Measurements from ENCODE around the gene SLMAP. TPM values are rescaled to one million over a fixed set of nuclear protein-coding genes. Genes with fewer than 3 reads are reported as not detected.

SLMAP gene
- polyA plus RNA-seq, 3 donors from 2014 or later = 11.0 to 31.2 (median 19.3) TPM

DNA sequence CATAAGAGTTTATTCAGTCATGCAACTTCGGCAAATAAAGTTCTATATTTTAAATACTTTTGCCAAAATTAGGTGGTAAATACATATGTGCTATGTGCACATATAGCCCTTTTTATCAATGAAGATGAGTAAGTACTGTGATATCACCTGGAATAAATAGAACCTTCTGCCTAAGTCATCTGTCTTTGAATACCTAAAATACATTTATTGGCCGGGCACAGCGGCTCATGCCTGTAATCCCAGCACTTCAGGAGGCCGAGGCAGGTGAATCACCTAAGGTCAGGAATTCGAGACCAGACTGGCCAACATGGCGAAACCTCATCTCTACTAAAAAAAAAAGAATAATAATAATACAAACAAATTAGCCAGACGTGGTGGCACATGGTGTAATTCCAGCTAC is 178.3 kb downstream of the SLMAP start:
- peaks cover 6 to 11% (median 10%) of the 10 kb centered on the region in 3 donors for H3K36me3 Mint-ChIP-seq
- no peaks in the 10 kb centered on the region for H3K4me1 Mint-ChIP-seq
- H3K4me3 Mint-ChIP-seq = no peak overlapping the region
- no peak for DNase-seq
- no peaks in the 10 kb centered on the region for H3K27me3 Mint-ChIP-seq (ENCODE audit: low read depth in 3 of 3)
- no peak overlapping the region for H3K27ac Mint-ChIP-seq
- no peaks in the 10 kb centered on the region for H3K9me3 Mint-ChIP-seq

DNA sequence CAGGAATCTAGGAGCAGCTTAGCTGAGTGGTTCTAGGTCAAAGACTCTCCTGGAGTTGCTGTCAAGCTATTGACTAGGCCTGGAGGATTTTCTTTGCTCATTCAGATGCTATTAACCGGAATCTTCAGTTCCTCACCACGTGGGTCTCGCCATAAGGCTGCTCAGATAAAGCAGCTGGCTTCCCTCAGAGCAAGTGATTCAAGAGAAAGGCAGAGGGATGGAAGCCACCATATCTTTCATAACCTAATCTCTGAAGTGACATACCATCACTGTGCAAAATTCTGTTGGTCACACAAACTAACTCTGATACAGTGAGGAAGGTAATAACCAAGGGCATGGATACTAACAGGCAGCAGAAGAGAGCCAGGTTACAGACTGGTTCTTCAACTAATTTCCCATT is 179.4 kb downstream of the SLMAP start:
- Mint-ChIP-seq H3K4me1 (no peaks in the 10 kb centered on the region), H3K36me3 (peaks cover 6 to 11% (median 7%) of the 10 kb centered on the region in 3 donors), H3K4me3 (no peak overlapping the region), H3K9me3 (no peaks in the 10 kb centered on the region), H3K27ac (no peak overlapping the region), H3K27me3 (ENCODE audit: low read depth in 3 of 3) (peaks cover 0 to 3% (median 0%) of the 10 kb centered on the region in 3 donors)
- DNase-seq = no peak

DNA sequence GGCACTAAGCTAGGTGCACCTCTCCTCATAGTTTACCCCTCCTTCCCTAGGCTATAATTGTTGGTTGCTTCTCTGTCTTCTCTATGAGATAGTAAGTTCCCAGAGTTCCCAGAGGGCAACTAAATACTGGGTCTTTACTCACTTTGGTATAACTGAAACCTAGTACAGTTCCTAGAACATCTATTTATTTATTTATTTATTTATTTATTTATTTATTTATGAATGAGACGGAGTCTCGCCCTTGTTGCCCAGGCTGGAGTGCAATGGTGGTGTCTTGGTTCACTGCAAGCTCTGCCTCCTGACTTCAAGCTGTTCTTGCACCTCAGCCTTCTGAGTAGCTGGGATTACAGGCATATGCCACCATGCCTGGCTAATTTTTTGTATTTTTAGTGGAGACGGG is 181.0 kb downstream of the SLMAP start:
- Mint-ChIP-seq H3K4me1 (no peaks in the 10 kb centered on the region), H3K27me3 (ENCODE audit: low read depth in 3 of 3) (peaks cover 0 to 3% (median 0%) of the 10 kb centered on the region in 3 donors), H3K27ac (peak overlapping the region in 1 of 6 donors; percentile 30), H3K36me3 (peaks cover 2 to 8% (median 6%) of the 10 kb centered on the region in 3 donors), H3K9me3 (no peaks in the 10 kb centered on the region), H3K4me3 (no peak overlapping the region)
- DNase-seq = no peak

DNA sequence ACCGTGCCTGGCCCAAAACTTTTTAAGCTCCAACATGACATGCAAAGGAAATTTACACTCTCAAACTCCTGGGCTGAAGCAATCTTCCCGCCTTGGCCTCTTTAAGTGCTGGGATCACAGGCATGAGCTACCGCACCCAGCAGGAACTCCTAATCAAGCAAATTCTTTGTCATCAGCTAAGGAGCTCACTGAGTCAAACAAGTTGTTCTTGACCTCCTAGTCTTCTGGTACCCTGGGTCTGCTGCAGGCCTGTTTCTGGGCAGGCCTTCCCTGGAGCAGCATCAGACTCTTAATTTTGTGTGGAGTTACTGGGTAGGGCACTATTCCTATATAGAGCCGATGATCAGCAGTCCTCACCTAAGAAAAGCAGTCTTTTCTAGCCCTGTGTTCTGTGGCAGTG is 183.7 kb downstream of the SLMAP start:
- no peaks in the 10 kb centered on the region for H3K9me3 Mint-ChIP-seq
- no peaks in the 10 kb centered on the region for H3K36me3 Mint-ChIP-seq
- no peaks in the 10 kb centered on the region for H3K4me1 Mint-ChIP-seq
- peaks cover 0 to 4% (median 2%) of the 10 kb centered on the region in 3 donors for H3K27me3 Mint-ChIP-seq (ENCODE audit: low read depth in 3 of 3)
- no peak overlapping the region for H3K27ac Mint-ChIP-seq
- DNase-seq = no peak
- H3K4me3 Mint-ChIP-seq = no peak overlapping the region

DNA sequence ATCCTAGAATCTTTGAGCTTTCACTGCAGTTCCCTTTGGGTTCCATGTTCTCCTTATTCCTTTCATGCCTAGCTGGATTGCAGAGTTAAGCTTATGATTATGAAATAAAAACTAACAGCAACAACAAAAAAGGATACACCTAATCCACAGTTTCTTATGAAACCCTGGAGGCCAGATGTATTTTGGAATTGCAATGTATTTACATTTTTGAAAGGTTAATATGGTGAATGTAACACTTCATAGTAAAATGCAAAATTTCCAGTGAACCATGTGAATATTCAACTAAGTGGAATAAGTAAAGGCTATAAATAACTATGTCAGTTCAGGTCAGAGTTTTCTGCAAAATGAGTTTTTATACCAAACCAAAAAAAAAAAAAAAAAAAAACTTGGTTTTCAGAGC is 186.3 kb downstream of the SLMAP start:
- Mint-ChIP-seq H3K27me3 (ENCODE audit: low read depth in 3 of 3) (peaks cover 0 to 4% (median 2%) of the 10 kb centered on the region in 3 donors), H3K27ac (no peak overlapping the region), H3K4me1 (no peaks in the 10 kb centered on the region), H3K9me3 (no peaks in the 10 kb centered on the region), H3K4me3 (no peak overlapping the region), H3K36me3 (no peaks in the 10 kb centered on the region)
- no peak for DNase-seq

DNA sequence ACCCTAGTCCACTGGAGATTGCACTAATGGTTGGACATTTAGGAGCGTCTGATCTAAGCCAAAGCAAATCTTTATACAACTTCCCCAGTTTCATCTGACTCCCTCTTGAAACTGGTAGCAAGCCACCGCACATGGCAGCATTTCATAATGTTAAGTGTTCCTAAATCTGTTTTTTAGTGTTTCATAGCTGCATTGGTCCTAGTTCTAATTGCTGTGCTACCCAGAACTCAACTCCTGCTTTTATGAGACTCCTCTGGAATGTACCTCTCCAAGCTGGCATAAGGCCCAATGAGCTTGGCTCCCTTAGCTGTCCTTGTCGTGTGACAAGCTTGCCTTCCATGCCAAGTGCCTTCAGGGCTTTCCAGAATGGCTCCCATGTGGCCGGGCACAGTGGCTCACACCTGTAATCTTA is 186.8 kb downstream of the SLMAP start:
- Mint-ChIP-seq H3K4me1 (no peaks in the 10 kb centered on the region), H3K36me3 (no peaks in the 10 kb centered on the region), H3K27ac (no peak overlapping the region), H3K27me3 (ENCODE audit: low read depth in 3 of 3) (peaks cover 0 to 4% (median 2%) of the 10 kb centered on the region in 3 donors), H3K9me3 (no peaks in the 10 kb centered on the region), H3K4me3 (no peak overlapping the region)
- no peak for DNase-seq

DNA sequence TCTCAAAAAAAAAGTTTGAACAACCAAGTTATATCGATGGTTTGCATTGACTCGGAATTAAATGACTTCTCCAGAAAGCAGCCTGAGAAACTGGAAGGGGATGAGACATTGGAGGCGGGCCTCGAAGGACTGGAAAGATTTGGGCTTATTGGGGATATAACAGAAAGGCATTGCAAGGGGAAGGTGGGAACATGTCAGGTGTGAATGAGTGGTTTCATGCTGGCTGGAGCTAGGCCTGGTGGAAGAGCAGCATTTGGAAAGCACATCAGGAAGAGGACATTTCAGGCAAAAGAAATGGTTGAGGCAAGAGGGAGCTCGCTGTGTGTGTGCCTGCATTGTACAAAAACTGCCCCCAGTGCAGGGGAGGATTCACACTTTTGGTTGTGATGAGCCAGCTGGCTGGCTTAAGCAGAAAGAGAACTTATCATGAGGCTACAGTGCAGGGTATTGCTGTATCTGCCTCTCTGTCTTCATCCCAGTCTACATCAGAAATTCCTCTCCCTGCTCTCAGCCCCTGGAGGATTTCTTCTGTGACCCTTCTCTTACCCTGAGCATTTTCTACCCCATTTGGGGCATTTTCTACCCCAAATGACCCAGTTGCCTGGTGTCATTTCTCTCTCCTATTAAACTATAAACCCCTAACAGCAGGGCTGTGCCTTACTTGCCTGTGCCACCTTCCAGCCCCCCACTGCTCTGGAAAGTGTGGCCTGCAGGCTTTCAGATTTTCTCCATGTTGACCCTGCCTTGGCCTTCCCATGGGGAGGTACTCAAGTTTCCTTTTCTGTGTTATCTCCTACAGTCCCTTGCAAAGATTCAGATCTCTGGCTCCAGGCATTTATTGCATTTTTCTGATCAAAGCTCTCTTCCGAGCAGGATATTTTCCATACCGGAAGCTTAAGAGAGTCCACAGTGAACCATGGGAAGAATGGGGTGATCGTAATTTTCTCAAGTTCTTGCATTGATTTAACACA is 187.7 kb downstream of the SLMAP start:
- no peaks in the 10 kb centered on the region for H3K36me3 Mint-ChIP-seq
- no peaks in the 10 kb centered on the region for H3K9me3 Mint-ChIP-seq
- H3K27ac Mint-ChIP-seq = no peak overlapping the region
- H3K4me1 Mint-ChIP-seq = no peaks in the 10 kb centered on the region
- DNase-seq = no peak
- no peak overlapping the region for H3K4me3 Mint-ChIP-seq
- H3K27me3 Mint-ChIP-seq (ENCODE audit: low read depth in 3 of 3) = peaks cover 0 to 4% (median 2%) of the 10 kb centered on the region in 3 donors

DNA sequence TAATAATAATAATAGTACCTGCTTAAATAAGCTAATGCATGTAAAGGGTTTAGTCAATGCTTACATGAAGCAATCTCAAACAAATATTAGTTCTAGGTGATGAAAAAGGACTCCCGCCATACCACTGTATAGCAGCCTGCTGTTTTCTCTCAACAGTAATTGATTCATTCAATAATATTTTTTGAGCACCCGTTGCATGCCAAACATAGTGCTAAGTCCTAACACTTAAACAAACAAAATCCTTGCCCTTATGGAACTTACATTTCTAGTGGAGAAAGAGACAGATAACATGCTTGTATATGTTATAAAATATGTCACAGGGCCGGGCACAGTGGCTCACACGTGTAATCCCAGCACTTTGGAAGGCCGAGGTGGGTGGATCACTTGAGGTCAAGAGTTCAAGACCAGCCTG is 190.9 kb downstream of the SLMAP start:
- peaks cover 2 to 8% of the 10 kb centered on the region in 2 donors for H3K4me1 Mint-ChIP-seq
- H3K4me3 Mint-ChIP-seq = no peak overlapping the region
- peaks cover 0 to 2% (median 2%) of the 10 kb centered on the region in 3 donors for H3K27me3 Mint-ChIP-seq (ENCODE audit: low read depth in 3 of 3)

DNA sequence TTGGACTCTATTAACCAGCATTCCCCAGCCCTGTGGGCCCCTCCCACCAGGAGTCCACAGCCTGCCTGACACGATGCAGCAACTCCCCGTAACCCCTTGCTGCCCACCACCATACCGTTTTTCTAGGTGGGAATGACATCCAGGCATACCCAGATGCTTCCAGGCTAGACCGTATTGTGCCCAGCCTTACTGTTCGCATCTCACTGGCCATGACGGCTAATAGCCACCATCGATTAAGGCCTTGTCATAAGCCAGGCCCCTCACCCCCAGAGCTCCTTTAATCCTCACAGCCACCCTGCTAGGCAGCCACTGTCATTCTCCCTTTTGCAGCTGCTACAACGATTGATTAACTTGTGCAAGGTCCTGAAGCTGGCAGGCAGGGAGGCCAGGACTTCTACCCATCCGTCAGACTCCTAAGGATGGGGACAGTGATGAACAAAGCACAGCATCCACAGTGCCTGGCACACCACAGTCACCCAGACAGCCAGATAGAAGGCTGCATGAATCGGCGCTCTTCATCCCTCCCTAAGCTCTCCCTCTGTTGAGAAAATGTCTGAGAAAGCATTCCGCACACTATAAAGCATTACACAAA is 192.1 kb downstream of the SLMAP start:
- Mint-ChIP-seq H3K9me3 (no peaks in the 10 kb centered on the region), H3K4me1 (peaks cover 2 to 11% of the 10 kb centered on the region in 2 donors), H3K4me3 (no peak overlapping the region), H3K27ac (no peak overlapping the region), H3K27me3 (ENCODE audit: low read depth in 3 of 3) (peaks cover 0 to 2% (median 2%) of the 10 kb centered on the region in 3 donors), H3K36me3 (no peaks in the 10 kb centered on the region)
- no peak for DNase-seq

More for the DNA sequence above, 190.9 kb downstream of the SLMAP start:
- no peaks in the 10 kb centered on the region for H3K9me3 Mint-ChIP-seq
- no peak for DNase-seq
- H3K36me3 Mint-ChIP-seq = no peaks in the 10 kb centered on the region
- H3K27ac Mint-ChIP-seq = no peak overlapping the region

DNA sequence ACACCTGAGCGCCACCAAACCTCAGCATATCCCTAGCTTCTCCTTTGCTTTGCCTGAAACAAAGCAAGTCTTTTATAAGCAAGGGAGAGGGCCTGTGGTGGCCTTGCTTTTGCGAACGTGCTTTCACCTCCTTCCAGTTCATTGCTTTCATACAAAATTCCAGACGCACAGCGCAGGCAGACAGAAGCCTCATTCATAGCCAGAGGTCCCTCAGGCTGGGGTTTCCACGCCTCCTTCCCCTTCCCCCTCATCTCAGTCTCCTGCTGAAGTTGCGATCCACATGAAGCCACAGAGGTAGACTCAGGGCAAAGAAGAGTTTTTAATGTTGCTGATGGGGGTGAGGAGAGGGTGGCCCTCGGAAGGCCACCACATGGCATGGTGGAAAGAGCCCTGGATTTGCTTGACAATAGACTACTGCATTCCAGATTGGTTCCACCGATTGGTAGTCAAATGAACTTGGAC is 192.7 kb downstream of the SLMAP start:
- peaks cover 2 to 11% of the 10 kb centered on the region in 2 donors for H3K4me1 Mint-ChIP-seq
- no peaks in the 10 kb centered on the region for H3K9me3 Mint-ChIP-seq
- H3K27ac Mint-ChIP-seq = no peak overlapping the region
- H3K27me3 Mint-ChIP-seq (ENCODE audit: low read depth in 3 of 3) = peaks cover 0 to 2% (median 2%) of the 10 kb centered on the region in 3 donors
- DNase-seq = no peak
- no peak overlapping the region for H3K4me3 Mint-ChIP-seq
- no peaks in the 10 kb centered on the region for H3K36me3 Mint-ChIP-seq

DNA sequence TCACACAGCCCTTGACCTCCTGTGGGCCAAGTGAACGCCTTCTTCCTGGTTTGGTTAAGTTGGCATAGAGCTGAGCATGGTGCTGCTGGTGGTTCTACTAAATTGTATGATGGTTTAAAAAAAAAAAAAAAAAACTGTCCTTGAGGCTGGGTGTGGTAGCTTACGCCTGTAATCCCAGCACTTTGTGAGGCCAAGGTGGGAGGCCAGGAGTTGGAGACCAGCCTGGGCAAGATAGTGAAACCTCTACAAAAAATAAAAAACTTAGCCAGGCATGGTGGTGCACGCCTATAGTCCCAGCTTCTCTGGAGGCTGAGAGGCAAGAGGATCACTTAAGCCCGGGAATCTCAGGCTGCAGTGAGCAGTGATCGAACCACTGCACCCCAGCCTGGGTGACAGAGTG is 193.2 kb downstream of the SLMAP start:
- peaks cover 2 to 11% of the 10 kb centered on the region in 2 donors for H3K4me1 Mint-ChIP-seq
- H3K27ac Mint-ChIP-seq = no peak overlapping the region
- no peaks in the 10 kb centered on the region for H3K9me3 Mint-ChIP-seq
- H3K27me3 Mint-ChIP-seq (ENCODE audit: low read depth in 3 of 3) = no peaks in the 10 kb centered on the region
- DNase-seq = no peak
- no peak overlapping the region for H3K4me3 Mint-ChIP-seq
- H3K36me3 Mint-ChIP-seq = no peaks in the 10 kb centered on the region

DNA sequence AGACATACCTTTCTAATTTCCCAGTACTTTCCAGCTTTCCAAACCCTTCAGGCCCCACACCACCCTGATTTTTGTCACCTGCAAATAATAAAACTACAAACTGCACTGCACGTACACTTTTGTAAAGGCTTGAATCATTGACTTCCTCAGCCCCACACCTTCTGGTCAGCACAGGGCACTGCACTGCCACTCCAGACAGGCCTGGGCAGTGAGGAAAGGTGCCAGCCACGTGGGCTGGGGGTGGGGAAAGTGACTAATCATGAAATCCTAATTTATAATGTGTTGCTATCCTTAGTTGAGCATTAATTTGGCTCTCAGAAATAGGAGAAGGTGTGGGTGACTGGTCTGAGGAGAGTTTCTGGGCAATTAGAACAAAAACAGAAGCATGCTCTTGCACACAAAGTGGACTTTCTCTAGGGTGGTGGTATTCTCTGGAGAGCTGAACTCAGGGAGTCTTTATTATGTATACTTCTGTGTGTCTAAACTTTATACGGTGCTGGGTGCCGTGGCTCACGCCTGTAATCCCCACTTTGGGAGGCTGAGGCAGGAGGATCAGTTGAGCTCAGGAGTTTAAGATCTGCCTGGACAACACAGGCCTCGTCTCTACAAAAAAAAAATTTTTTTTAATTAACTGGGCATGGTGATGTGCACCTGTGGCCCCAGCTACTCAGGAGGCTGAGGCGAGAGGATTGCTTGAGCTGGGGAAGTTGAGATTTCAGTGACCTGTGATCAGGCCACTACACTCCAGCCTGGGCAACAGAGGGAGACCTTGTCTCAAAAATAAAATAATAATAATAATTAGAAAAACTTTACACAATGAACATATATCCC is 193.9 kb downstream of the SLMAP start:
- Mint-ChIP-seq H3K27ac (no peak overlapping the region), H3K27me3 (ENCODE audit: low read depth in 3 of 3) (peaks cover 0 to 2% (median 0%) of the 10 kb centered on the region in 3 donors), H3K4me3 (no peak overlapping the region), H3K36me3 (no peaks in the 10 kb centered on the region), H3K9me3 (no peaks in the 10 kb centered on the region), H3K4me1 (peaks cover 2 to 11% of the 10 kb centered on the region in 2 donors)
- DNase-seq = no peak

DNA sequence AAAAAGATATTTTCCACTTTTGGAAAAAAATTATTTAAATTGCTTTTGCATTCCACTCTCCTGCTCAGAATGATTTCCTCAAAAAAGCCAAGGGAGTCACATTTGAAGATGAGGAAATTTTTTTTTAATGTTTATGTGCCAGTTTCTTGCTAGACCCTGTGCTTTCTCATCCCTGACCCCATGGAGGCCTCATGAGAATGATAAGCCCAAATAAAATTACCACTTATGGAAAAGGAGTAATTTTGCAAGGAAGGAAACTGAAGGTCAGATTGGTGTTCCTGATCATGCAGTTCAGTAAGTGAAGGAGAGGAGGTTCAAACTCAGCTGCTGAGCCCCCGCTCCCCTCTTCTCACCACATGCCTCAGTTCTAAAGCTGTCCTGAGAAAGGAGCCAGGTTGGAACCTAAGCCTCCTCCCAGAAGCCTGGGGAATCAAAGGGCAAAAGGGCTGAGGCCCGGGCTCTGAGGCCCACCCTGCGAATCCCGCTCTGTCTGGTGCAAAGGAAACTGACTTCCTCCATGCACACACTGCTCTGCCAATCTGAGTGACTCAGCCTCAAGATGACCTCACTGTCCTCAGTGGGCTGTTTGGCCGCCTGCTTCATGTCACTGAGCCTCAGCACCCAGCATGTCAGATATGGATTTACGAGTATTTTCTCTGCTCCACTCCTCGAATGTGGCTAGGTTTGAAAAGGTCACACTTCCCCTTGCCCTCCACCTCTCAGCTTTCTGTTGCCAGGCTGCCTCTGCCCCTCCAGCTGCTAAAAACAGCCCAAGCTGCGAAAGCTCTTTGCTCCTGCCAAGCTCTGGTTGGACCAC is 195.2 kb downstream of the SLMAP start:
- Mint-ChIP-seq H3K4me3 (no peak overlapping the region), H3K9me3 (no peaks in the 10 kb centered on the region), H3K4me1 (peaks cover 2 to 11% of the 10 kb centered on the region in 2 donors), H3K27ac (peak overlapping the region in 2 of 6 donors; percentile 37 to 49), H3K27me3 (ENCODE audit: low read depth in 3 of 3) (peaks cover 0 to 2% (median 0%) of the 10 kb centered on the region in 3 donors), H3K36me3 (no peaks in the 10 kb centered on the region)
- DNase-seq = no peak
